ENCODE measurements around the gene WWTR1.

WWTR1 gene

GRCh38 chr3:149654188-149654601, 3.6 kb downstream of the WWTR1 start:
- no peak for DNase-seq

DNA sequence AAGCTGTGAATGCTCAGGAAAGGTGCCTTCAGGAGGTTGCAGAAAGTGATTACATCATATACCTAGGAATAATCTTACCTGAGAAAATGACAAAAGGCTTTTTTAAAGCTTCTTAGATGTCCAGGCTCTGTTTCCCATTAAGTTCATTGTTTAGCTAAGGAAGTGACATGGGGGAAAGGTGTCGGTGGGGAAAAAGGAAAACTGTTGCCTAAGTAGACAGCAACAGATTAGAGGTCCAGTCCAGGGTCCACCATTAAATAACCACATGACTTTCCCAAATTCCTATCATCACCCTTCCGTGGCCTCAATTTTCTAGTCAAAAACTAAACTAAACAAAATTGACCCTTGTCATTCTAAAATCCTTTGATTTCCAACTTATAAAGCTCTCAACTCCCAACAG, 4.3 kb downstream of the WWTR1 start:
- DNase-seq = no peak

DNA sequence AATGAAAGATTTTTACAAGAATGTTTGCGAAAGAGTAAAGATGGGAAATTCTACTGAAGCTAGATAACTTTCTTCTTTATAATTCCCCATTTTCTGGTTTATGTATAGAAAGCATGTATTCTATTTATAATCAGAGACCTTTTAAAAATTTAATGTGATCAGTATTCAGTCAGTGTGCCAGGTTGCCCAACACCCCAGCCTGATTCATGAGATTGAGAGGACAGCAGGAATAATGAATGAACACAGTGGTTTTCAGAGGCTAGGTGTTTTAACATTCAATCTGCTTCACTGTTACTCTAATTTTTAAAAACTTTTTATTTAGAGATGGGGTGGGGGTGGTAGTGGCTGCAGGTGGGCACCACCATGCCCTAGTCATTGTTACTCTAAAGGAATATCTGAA, 4.7 kb downstream of the WWTR1 start:
- DNase-seq = no peak

- no peak for DNase-seq
These were observed 7.0 kb downstream of the WWTR1 start for GRCh38 chr3:149650828-149651227.

DNA sequence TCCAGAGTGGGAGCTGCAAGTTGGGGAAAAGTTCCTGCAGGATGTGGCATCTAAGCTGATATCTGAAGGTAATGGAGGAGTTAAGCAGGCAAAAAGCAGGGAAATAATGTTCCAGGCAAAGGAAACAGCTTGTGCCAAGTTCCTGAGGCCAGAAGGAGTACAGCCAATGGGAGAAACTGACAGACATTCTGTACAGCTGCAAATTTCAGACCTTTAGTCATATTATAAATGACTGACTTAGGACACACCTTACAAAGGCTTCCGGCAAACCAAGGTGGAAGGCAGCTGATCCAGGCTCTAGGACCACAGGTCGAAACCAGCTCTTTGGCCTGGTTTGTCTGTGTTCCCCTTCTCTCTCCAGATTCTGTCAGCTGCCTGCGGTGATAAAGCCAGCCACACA, 9.3 kb downstream of the WWTR1 start:
- no peak for DNase-seq

GRCh38 chr3:149647812-149648211, 10.0 kb downstream of the WWTR1 start:
- no peak for DNase-seq

- DNase-seq = no peak
These were observed 10.5 kb downstream of the WWTR1 start for GRCh38 chr3:149647285-149647684.

DNA sequence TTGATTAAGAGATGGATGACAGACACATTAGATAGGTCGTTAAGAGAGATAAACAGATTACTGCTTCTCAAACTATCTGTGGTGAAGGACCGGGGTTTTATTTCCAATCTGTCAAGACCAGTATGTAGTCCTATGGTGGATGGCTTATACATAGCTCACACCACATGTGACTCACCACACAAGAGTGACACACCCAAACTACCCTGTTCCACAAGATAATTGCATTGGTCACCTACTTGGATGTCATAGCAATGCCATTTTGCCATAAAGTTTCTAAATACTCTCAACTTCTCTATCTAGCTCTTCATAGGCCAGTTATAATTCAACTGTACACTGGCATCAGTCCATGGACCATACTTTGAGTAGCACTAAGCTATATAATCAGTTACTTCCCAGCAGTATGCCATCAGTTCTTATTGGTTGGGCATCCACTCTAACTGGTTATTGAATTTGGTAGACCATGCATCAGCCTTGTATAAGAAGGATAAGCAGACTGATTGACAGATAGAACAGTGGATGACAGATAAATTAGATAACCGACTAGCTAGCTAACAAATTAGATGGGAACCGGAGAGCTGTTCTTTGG, 11.6 kb downstream of the WWTR1 start:
- DNase-seq = no peak

DNA sequence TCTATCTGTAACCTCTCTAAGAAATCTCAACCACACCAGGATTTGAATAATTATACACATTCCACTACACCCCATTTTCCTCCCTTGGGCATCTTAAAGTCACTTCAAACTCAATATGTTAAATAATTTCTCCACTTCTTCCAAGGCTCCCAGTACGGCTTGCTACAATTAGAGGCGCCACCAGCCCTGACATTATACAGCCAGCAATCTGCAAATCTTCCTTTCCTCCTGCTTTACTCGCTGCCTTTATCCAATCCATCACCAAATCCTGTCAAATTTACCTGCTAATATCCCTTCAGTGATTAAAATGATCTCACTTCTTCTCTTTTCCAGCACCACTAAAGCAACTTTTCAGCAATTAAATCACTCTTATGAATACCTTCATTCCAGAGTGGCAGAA, 13.9 kb downstream of the WWTR1 start:
- DNase-seq = no peak

- no peak for DNase-seq
These were observed 14.4 kb downstream of the WWTR1 start for GRCh38 chr3:149643482-149643798.

GRCh38 chr3:149640976-149641728, 16.7 kb downstream of the WWTR1 start:
- no peak for DNase-seq

DNA sequence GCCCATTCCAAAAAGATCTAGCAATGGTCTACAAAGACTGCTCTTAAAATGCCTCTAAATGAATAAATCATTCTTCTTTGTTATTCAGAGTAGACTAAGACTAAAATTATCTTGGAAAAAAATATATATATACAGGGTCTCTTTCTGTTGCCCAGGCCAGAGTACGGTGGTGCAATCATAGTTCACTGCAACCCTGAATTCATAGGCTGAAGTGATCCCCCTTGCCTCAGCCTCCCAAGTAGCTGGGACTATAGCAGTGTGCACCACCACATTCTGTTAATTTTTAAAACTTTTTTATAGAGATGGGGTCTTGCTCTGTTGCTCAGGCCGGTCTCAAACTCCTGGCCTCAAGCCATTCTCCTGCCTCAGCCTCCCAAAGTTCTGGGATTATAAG, 18.7 kb downstream of the WWTR1 start:
- DNase-seq = no peak

DNA sequence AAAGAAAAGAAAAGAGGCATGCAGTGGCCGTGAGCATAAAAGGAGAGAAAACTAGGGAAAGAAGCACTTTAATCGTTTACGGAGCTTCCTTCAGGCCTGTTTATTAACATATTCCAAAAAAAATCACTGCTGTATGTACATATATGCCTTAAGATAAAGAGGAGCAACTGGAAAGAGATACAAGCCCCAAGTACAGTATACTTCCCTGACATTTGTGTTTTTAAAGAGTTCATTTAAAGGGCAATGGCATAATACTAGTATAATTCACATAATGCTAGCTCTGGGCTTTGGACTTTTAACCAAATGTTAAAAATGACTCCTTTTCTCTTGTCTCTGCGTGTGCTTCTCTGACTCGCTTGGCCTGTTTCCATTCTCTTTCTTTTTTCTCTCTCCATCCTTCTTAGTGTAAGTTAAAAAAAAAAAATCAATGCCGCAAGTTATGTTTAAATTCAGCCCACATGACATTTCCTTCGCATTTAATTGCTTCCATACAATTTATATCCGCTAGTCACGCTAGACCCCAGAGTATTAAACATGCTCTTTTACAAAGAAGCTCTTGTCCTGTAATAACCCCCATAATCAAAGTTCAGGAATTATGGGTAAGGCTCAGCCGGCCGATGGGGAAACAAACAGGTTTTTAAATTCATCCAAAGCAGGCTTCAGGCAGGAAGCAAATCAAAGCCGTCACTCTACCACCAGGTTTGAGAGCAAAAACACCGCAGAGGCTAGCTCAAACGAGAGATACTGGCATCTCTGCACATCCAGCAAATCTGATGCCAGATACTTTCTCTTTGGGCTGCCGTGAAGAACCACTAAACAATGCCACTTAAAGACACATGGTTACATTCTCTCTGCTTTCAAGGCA, 19.4 kb downstream of the WWTR1 start:
- DNase-seq = no peak

- DNase-seq = no peak
These were observed 22.4 kb downstream of the WWTR1 start for GRCh38 chr3:149635396-149635795.

- DNase-seq = no peak
These were observed 23.3 kb downstream of the WWTR1 start for GRCh38 chr3:149634573-149634972.

DNA sequence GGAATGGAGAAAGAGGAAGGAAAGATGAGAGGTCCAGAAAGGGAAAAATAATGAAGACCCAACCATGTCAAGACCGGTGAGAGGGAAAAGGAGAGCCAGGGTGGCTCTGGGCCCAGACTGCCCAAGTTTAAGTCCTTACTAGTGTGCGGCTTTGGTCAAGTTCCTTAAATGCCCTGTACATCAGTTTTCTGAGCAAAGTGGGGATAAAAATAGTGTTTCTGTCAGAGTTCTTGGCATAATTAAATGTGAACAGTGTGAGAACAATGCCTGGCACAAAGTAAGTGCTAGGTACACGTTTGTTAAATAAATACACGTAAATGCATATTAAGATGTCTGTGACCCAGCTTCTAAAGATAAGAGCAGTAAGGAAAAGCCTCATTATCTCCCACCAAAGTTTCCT, 23.8 kb downstream of the WWTR1 start:
- DNase-seq = no peak

GRCh38 chr3:149632225-149632624, 25.6 kb downstream of the WWTR1 start:
- no peak for DNase-seq

- no peak for DNase-seq
These were observed 27.0 kb downstream of the WWTR1 start for GRCh38 chr3:149630806-149631205.

DNA sequence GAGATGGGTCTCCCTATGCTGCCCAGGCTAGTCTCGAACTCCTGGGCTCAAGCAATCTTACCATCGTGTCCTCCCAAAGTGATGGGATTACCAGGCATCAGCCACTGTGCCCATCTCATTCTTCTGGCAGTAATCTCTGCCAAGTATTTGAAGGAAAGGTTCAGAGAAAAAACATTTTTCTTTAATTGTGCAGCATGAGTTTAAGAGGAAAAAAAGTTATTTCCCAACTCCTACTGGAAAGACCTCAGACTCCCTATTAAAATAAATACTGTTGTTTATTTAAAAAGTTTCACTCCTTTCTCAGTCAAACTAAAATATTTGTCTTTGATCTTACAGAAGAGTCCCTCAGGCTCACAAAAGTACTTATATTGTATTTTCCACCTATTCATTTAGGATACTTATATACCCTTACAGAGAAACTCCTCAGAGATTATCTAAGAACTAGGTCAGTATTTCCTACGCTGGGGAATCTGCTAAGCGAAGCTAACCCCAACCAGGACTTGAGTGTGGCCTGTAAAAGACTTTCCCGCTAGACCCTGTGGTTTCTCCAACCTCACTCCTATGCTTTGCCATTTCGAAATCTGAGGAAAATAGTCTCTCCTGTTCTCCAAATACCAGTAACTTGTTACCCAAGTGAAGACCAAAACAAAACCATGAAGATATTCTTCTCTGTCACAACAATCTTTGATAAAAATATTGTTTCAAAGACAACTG, 28.7 kb downstream of the WWTR1 start:
- DNase-seq = no peak

- DNase-seq = no peak
These were observed 31.2 kb downstream of the WWTR1 start for GRCh38 chr3:149626671-149627070.

DNA sequence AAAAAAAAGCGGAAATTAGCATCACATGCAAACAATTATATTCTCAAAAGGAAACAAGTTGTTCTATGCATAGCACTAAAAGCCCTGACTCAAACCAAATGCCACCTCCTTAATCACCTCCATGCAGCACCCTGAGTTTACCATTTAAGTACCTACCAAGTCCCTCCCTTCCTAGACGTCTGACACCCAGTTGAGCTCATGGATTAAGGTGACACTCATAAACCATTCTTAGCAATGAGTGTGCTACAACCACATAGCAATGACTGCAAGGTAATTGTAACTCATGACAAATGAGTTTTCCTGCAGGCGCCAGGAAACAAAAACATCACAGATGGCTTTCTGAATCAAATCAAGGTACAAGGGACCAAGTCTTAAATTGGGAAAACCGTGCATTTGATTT, 32.0 kb downstream of the WWTR1 start:
- no peak for DNase-seq

DNA sequence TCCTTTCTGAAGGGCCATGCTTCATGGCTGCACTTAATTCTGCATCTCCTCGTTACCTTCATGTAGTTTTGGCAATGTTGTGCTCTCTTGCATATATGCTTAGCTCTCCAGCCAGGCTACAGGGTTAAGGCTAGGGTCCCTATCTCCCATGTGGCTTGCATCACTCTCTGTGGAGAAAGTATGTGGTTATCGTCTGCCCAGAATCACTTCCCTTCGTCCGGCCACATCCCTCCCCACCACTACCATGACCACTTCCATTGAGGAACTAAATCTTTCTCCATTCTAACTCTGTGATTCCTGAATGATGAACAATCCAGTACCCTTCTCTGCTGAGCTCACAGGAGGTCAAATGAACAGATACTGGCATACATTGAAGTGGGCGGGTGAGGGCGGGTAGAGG, 34.0 kb downstream of the WWTR1 start:
- no peak for DNase-seq

GRCh38 chr3:149621218-149622005, 36.4 kb downstream of the WWTR1 start:
- no peak for DNase-seq

Measured in CD4-positive, alpha-beta T cell treated with Interferon alpha-2 for 1 hour (primary cell).